NT2/D1 (cell line): ENCODE data around the gene MRPL40.

Experiments
- YY1 ChIP-seq: IDR thresholded peaks from 2 replicates; pipeline ENCODE4 v1.6.1; 2011; ENCODE audit not compliant: insufficient read length, insufficient read depth
- ZNF274 ChIP-seq: IDR thresholded peaks from 2 replicates; pipeline ENCODE4 v1.6.1; 2011; ENCODE audit warnings: mild to moderate bottlenecking, low read depth, low read length

GRCh38 chr22:19429950-19430889, 2.1 kb upstream of the MRPL40 start:
- TF ChIP-seq YY1 (no peak), ZNF274 (no peak)
